Thyroid gland (tissue), 4 donors: Measurements from ENCODE around the gene LAD1.

Experiments used
- CTCF ChIP-seq, 6 experiments: fragments of 200-600 bp in 3 of 6; fragments of 450-650 bp in 3 of 6; sonication (generic) in 3 of 6; IDR thresholded peaks; one replicate each; pipeline ENCODE4 v1.5.1; 2016 to 2019; ENCODE audit warnings: antibody characterized with exemption in 6 of 6, mild to moderate bottlenecking in 2 of 6, inconsistent platforms in 1 of 6, moderate library complexity in 1 of 6
- POLR2A ChIP-seq, 2 donors: fragments of 450-650 bp; IDR thresholded peaks; one replicate each; pipeline ENCODE4 v1.6.1; 2017; ENCODE audit warnings: antibody characterized with exemption in 2 of 2, mild to moderate bottlenecking in 2 of 2, moderate library complexity in 1 of 2

- TF ChIP-seq CTCF (IDR thresholded peaks at IDR 0.05) (no peak), POLR2A (IDR thresholded peaks at IDR 0.05) (no peak)
These were observed 10.1 kb downstream of the LAD1 start for GRCh38 chr1:201389051-201389450.
